ENCODE results near the gene MEST.

GRCh38 chr7:130471974-130472373, 19.9 kb upstream of the MEST start:
- TF ChIP-seq CTCF (optimal IDR thresholded peaks at IDR 0.05 in 1 of 3, IDR thresholded peaks at IDR 0.05 in 1 of 3, conservative IDR thresholded peaks at IDR 0.05 in 1 of 3; ENCODE audit: extremely low read depth in 1 of 3, insufficient read depth in 2 of 3, low read length in 3 of 3) (no peak), EZH2 (IDR thresholded peaks at IDR 0.05; ENCODE audit: low read length) (no peak)
